ENCODE measurements around the gene DNAH2. TPM values are rescaled to one million over a fixed set of nuclear protein-coding genes. Genes with fewer than 3 reads are reported as not detected.

Gene DNAH2
- total and polyA plus RNA-seq, 2 donors (not counting 3 experiments of a cell fraction or from before 2014, with no cell fraction given): 0.10 to 0.11 TPM

DNA sequence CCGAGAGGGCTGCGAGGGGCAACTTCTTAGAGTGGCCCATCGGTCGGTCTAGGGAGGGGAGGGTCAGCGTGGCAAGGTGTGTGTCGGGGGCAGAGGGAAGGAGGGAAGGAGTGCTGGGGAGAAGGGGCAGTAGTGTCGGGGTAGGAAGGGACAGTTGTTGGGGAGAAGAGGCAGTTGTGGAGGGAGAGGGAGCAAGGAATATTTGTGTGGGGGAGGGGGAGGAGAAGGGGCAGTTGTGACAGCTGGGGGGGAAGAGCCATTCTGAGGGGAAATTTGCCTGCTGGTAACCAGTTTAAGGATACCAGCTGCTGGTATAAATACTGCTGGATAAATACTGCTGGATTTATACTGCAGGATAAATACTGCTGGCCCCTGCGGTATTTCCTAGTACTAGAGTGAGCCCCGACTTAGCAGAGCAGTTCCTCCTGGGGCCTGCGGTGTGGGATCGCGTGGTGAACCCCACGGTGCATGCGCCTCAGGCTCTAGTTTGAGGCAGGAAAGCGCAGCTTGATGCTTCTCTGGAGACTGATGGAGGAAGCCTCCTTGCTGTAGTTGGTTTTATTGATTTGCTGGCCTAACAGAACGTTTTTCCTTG lies 309 bp downstream of the DNAH2 start:
- dilution Hi-C loops (cut with MboI; ENCODE audit: extremely low pct_ligation_motif_present, low sequenced_read_pairs): no loop called here
- H2AFZ ChIP-seq (ENCODE audit: low read depth, low read length): peak overlapping the region; percentile 98
- no peak for TF ChIP-seq POLR2AphosphoS5 (IDR thresholded peaks at IDR 0.05; ENCODE audit: insufficient read depth, low read depth, low read length)
- TF ChIP-seq, protein P1, sequence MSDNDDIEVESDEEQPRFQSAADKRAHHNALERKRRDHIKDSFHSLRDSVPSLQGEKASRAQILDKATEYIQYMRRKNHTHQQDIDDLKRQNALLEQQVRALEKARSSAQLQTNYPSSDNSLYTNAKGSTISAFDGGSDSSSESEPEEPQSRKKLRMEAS (IDR thresholded peaks at IDR 0.05; ENCODE audit: insufficient read depth, insufficient read length): no peak
- no peak for TF ChIP-seq JUN (IDR thresholded peaks at IDR 0.05; ENCODE audit: borderline replicate concordance, insufficient read depth, insufficient read length, low read depth)
- TF ChIP-seq MYC (IDR thresholded peaks at IDR 0.05; ENCODE audit: low read depth, low read length): no peak
- TF ChIP-seq POLR2A (IDR thresholded peaks at IDR 0.05; ENCODE audit: low read depth, low read length): no peak
- no peak for TF ChIP-seq GATA2 (IDR thresholded peaks at IDR 0.05; ENCODE audit: insufficient read depth, insufficient read length, low read depth, low read length)
- TF ChIP-seq FOS (IDR thresholded peaks at IDR 0.05; ENCODE audit: borderline replicate concordance, insufficient read depth, low read length): no peak
- no peak for TF ChIP-seq EZH2 (IDR thresholded peaks at IDR 0.05; ENCODE audit: borderline replicate concordance, low read depth, low read length, severe bottlenecking)
- TF ChIP-seq, protein P2, sequence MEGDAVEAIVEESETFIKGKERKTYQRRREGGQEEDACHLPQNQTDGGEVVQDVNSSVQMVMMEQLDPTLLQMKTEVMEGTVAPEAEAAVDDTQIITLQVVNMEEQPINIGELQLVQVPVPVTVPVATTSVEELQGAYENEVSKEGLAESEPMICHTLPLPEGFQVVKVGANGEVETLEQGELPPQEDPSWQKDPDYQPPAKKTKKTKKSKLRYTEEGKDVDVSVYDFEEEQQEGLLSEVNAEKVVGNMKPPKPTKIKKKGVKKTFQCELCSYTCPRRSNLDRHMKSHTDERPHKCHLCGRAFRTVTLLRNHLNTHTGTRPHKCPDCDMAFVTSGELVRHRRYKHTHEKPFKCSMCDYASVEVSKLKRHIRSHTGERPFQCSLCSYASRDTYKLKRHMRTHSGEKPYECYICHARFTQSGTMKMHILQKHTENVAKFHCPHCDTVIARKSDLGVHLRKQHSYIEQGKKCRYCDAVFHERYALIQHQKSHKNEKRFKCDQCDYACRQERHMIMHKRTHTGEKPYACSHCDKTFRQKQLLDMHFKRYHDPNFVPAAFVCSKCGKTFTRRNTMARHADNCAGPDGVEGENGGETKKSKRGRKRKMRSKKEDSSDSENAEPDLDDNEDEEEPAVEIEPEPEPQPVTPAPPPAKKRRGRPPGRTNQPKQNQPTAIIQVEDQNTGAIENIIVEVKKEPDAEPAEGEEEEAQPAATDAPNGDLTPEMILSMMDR (IDR thresholded peaks at IDR 0.05; ENCODE audit: extremely low read depth in 1 of 2, insufficient read depth in 1 of 2, low read depth in 1 of 2, low read length in 2 of 2): no peak
- FAIRE-seq (no peak), DNase-seq (ENCODE audit: low read depth, low spot score) (no peak)
- H4K20me1 ChIP-seq (replicated peaks; ENCODE audit: control insufficient read depth, extremely low read depth, insufficient read depth, low read length): no peaks in the 10 kb centered on the region
- H3K36me3 ChIP-seq (ENCODE audit: control insufficient read depth in 2 of 2, extremely low read depth in 1 of 2, insufficient read depth in 2 of 2, low read length in 2 of 2): no peaks in the 10 kb centered on the region
- no peaks in the 10 kb centered on the region for H3K9me1 ChIP-seq (replicated peaks; ENCODE audit: control insufficient read depth, extremely low read depth, insufficient read depth, low read length)
- H3K79me2 ChIP-seq (ENCODE audit: control insufficient read depth, insufficient read depth, low read length): no peaks in the 10 kb centered on the region
- H3K9me3 ChIP-seq (replicated peaks; ENCODE audit: control insufficient read depth, insufficient read depth, low read length): no peaks in the 10 kb centered on the region
- no TSS peak for BruUV-seq (replicated peaks)
- CTCF ChIA-PET: interaction anchor here (0.7 to 4.5 kb wide), 9 partner anchors 13 to 324 kb away, joined by 3 to 45 read pairs (median 6); partner anchors contain the start of genes EFNB3, FXR2, SAT2 and TP53
- no peak overlapping the region for H3K9ac ChIP-seq (replicated peaks; ENCODE audit: extremely low read depth, insufficient read depth, low read length)
- no peak overlapping the region for H3K27ac ChIP-seq (ENCODE audit: insufficient read depth, low read depth, low read length)
- H3K4me1 ChIP-seq (ENCODE audit: control insufficient read depth, extremely low read depth, insufficient read depth, low read length): peaks cover 5% of the 10 kb centered on the region
- POLR2A ChIA-PET: no interaction called here
- peaks cover 23 to 32% of the 10 kb centered on the region in 2 experiments for H3K27me3 ChIP-seq (ENCODE audit: control insufficient read depth in 2 of 2, insufficient read depth in 2 of 2, low read length in 2 of 2)
- intact Hi-C loops (cut with micrococcal nuclease): loop anchor here (1.0 kb wide), 3 partner anchors 13 to 84 kb away; partner anchors contain the start of genes EFNB3 and WRAP53
- H3K4me3 ChIP-seq (replicated peaks in 1 of 3; ENCODE audit: insufficient read depth in 1 of 3, low read depth in 1 of 3, low read length in 3 of 3): peak overlapping the region; percentile 53 to 69 (median 63)
- H3K4me2 ChIP-seq (ENCODE audit: insufficient read depth, low read length): peak overlapping the region; percentile 89
